Measurements from ENCODE around the gene GLYATL1.
"Not testable (repeated sequence)": the region's sequence is repeated elsewhere in the genome, so short reads cannot be mapped to it uniquely, and the experiment has no call there.

Gene GLYATL1

DNA sequence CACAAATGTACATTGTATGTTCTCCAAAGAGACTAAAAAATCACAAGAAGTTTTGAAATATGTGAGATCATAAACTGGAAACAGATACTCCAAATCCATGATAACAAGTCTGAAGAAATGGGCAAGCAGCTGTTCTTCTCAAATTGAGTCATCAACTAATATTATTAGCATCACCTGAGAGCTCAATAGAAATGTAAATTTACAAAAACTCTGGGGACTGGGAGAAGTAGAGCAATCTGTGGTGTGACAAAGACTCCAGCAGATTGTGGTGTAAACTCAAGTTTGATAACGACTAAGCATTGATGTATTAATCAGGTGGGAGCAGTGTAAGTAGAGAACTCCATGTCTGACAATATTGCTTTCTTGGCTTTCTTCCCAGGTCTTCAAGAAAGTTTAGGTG lies 53.2 kb downstream of the GLYATL1 start:
- Mint-ChIP-seq H3K36me3 (ENCODE audit: low read depth) (no peaks in the 10 kb centered on the region), H3K27ac (no peak overlapping the region), H3K9me3 (no peaks in the 10 kb centered on the region), H3K27me3 (no peaks in the 10 kb centered on the region), H3K4me1 (ENCODE audit: low read depth) (peaks cover 15% of the 10 kb centered on the region), H3K4me3 (no peak overlapping the region)
- intact Hi-C loops (cut with micrococcal nuclease) = no loop called here

DNA sequence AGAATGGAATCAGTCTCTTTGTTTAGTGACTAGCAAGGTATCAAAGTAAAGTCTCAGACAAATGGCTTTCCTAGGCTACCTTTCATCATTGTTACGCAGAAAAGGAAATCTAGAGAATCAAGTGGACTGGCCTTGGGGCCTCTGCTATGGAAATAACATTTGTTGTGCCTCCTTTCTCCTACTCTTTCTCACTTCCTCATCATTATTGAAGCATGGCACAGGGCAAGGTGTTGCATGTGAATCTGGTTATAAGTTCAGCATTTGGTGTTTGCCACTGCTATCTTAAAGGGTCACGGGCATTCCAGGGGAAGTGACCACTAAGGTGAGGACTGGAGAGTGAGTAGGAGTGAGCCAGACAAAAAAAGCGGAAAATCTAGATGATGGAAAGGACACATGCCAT lies 54.9 kb downstream of the GLYATL1 start:
- Mint-ChIP-seq H3K36me3 (ENCODE audit: low read depth) (no peaks in the 10 kb centered on the region), H3K4me3 (no peak overlapping the region), H3K9me3 (no peaks in the 10 kb centered on the region), H3K4me1 (ENCODE audit: low read depth) (peaks cover 19% of the 10 kb centered on the region), H3K27me3 (no peaks in the 10 kb centered on the region), H3K27ac (no peak overlapping the region)
- intact Hi-C loops (cut with micrococcal nuclease) = no loop called here

DNA sequence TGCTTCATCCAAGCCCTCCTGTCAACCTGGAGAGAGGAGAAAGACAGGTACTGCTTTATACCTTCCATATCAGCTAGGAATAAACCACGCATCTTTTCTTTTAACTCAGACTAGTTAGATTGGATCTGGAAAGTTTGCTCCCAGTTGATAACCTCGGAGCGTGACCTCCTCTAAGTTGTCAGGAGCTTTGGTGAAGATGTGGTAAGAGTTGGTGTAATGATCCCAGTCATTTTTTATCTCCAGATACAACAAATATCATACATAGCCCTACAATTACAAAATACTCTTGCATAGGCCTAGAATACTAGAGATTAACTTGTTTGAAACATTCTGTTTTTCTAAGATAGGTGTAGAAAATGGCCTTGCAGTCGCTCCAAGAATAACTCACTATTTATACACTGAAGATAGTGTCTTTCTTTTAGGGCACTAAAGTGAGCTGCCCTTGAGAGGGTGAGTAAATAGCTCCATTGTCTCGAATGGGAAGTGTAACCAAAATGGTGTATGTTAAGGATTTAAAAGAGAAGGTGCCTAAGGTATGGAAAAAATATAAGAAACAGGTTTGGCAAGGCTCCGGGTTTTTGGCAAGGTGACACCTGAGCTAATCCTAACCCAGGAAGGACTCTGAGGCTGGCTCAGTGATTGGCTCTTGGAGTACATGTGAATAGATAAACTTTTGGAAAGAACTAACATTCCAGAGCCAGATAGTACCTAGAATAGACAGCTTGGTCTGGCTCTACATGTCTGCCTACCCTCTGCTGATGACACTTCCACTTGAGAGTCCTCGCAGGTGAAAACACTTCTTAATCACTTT lies 59.4 kb downstream of the GLYATL1 start:
- Mint-ChIP-seq H3K9me3 (no peaks in the 10 kb centered on the region), H3K4me1 (ENCODE audit: low read depth) (peaks cover 19% of the 10 kb centered on the region), H3K4me3 (no peak overlapping the region), H3K27me3 (no peaks in the 10 kb centered on the region), H3K27ac (no peak overlapping the region), H3K36me3 (ENCODE audit: low read depth) (no peaks in the 10 kb centered on the region)
- intact Hi-C loops (cut with micrococcal nuclease) = no loop called here

DNA sequence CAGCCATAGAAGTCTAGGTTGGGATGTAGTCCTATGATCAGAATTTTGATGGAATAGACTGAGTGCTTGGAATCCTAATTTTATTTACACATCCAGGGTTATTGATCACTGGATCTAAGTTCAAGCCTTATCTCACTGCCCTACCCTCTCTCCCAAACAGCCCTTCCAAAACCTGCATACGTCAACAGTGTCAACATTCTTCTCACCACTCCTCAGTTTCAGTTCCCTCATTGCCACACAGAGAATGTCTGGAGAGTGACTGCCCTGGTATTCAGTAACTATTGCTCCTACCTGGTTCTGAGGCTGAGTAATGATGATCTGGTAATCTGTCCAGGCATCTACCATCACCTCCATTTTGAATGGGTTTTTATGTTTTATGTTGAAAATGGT lies 60.0 kb downstream of the GLYATL1 start:
- intact Hi-C loops (cut with micrococcal nuclease) = no loop called here
- H3K27ac Mint-ChIP-seq = no peak overlapping the region
- H3K36me3 Mint-ChIP-seq (ENCODE audit: low read depth) = no peaks in the 10 kb centered on the region
- H3K9me3 Mint-ChIP-seq = no peaks in the 10 kb centered on the region
- H3K4me3 Mint-ChIP-seq = no peak overlapping the region
- H3K4me1 Mint-ChIP-seq (ENCODE audit: low read depth) = peaks cover 14% of the 10 kb centered on the region
- H3K27me3 Mint-ChIP-seq = no peaks in the 10 kb centered on the region

DNA sequence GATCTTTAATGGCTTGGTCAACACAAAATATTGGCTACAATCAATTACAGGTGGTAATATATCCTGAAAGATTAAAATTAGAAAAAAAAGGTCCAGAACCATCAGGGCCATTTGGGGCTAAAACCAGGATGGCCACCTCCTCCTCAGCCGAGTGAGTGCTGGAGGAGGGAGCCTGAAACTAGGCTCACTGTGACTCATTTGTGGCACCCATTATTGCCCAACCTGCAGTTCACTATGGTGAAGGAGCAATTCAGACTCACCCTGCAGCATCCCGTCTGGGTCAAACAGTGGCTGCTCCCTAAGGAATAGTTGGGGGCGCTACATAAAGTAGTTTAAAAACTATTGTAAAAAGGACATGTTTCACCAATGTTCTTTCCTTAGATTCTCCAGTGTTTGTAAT lies 60.7 kb downstream of the GLYATL1 start:
- Mint-ChIP-seq H3K36me3 (ENCODE audit: low read depth) (no peaks in the 10 kb centered on the region), H3K27me3 (no peaks in the 10 kb centered on the region), H3K9me3 (no peaks in the 10 kb centered on the region), H3K4me1 (ENCODE audit: low read depth) (peaks cover 10% of the 10 kb centered on the region), H3K27ac (no peak overlapping the region), H3K4me3 (no peak overlapping the region)
- intact Hi-C loops (cut with micrococcal nuclease) = no loop called here

DNA sequence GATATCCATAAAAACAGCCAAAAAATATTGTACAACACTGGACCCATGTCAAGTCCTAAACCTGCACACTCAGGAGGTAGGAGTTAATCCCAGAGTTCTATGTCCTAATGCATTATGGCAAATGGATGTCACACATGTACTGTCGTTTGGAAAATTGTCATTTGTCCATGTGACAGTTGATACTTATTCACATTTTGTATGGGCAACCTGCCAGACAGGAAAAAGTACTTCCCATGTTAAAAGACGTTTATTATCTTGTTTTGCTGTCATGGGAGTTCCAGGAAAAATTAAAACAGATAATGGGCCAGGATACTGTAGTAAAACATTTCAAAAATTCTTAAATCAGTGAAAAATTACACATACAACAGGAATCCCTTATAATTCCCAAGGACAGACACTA lies 62.7 kb downstream of the GLYATL1 start:
- not testable (repeated sequence) for H3K9me3 Mint-ChIP-seq

More for the DNA sequence above, 62.7 kb downstream of the GLYATL1 start:
- H3K27me3 Mint-ChIP-seq; H3K4me3 Mint-ChIP-seq; intact Hi-C loops (cut with micrococcal nuclease); H3K27ac Mint-ChIP-seq; H3K36me3 Mint-ChIP-seq (ENCODE audit: low read depth): not testable (repeated sequence)
- H3K4me1 Mint-ChIP-seq (ENCODE audit: low read depth) = peaks cover 14% of the 10 kb centered on the region

Measured in dendritic cell treated with granulocyte-macrophage colony-stimulating factor and Interleukin-4, amounts not matched to agents 40 ng/mL and 50 ng/mL, for 4 days (primary cell).